Measurements from ENCODE around the gene NOP10. TPM values are rescaled to one million over a fixed set of nuclear protein-coding genes. Genes with fewer than 3 reads are reported as not detected.
A peak's percentile ranks its signal among the peaks of the same experiment; 100 is the strongest.

The NOP10 gene
- total RNA-seq, 2 donors from 2014 or later = 193 to 207 TPM

GRCh38 chr15:34367101-34368081 is 24.5 kb upstream of the NOP10 start, which contains the start of gene LPCAT4:
Gene LPCAT4 (minus strand): TSS chr15:34367196. CDS start chr15:34367100, 96 bp downstream.
- Mint-ChIP-seq H3K4me3 (peak within 1 kb of the TSS; percentile 94), H3K4me1 (peaks cover 13% of the 10 kb centered on the region), H3K9me3 (peaks cover 5% of the 10 kb centered on the region), H3K36me3 (ENCODE audit: low read depth) (peaks cover 8% of the 10 kb centered on the region), H3K27ac (peak within 1 kb of the TSS; percentile 97), H3K27me3 (ENCODE audit: insufficient read depth) (peaks cover 4% of the 10 kb centered on the region)
- 0 to 1% methylated on average over 22 to 80 of the region's 80 CpGs for WGBS, 2 experiments (ENCODE audit: insufficient coverage in 1 of 2, insufficient read length in 1 of 2)
- peaks cover 5% of the 10 kb centered on the region for H3K4me1 ChIP-seq (ENCODE audit: control insufficient read depth, insufficient read depth, low read length)
- H3K9me3 ChIP-seq (ENCODE audit: control insufficient read depth, low read length) = peaks cover 7% of the 10 kb centered on the region
- H3K9ac ChIP-seq (ENCODE audit: extremely low read depth, low read length, poor library complexity, severe bottlenecking) = peak within 1 kb of the TSS; percentile 57
- peak; percentile 93 for DNase-seq
- peak within 1 kb of the TSS; percentile 96 for H3K27ac ChIP-seq (ENCODE audit: low read depth, low read length)
- H3K36me3 ChIP-seq (ENCODE audit: control insufficient read depth, insufficient read depth, low read length) = peaks cover 12% of the 10 kb centered on the region
- TF ChIP-seq CTCF (conservative IDR thresholded peaks at IDR 0.05) = peak; percentile 95
- peak within 1 kb of the TSS; percentile 78 for H3K4me3 ChIP-seq (ENCODE audit: low read length)
- no peaks in the 10 kb centered on the region for H3K27me3 ChIP-seq (ENCODE audit: control insufficient read depth, insufficient read depth, low read length, poor library complexity, severe bottlenecking)

- H3K9ac ChIP-seq (ENCODE audit: extremely low read depth, low read length, poor library complexity, severe bottlenecking) = peak overlapping the region; percentile 25
- peaks cover 2% of the 10 kb centered on the region for H3K9me3 ChIP-seq (ENCODE audit: control insufficient read depth, low read length)
- peak overlapping the region; percentile 94 for H3K4me3 Mint-ChIP-seq
- H3K4me1 ChIP-seq (ENCODE audit: control insufficient read depth, insufficient read depth, low read length) = peaks cover 5% of the 10 kb centered on the region
- no peak for TF ChIP-seq CTCF (conservative IDR thresholded peaks at IDR 0.05)
- H3K4me3 ChIP-seq (ENCODE audit: low read length) = peak overlapping the region; percentile 78
- H3K27me3 Mint-ChIP-seq (ENCODE audit: insufficient read depth) = peaks cover 4% of the 10 kb centered on the region
- peaks cover 14% of the 10 kb centered on the region for H3K36me3 Mint-ChIP-seq (ENCODE audit: low read depth)
- WGBS, 2 experiments (ENCODE audit: insufficient coverage in 1 of 2, insufficient read length in 1 of 2) = 0% methylated on average over 9 to 27 of the region's 37 CpGs
- H3K27ac ChIP-seq (ENCODE audit: low read depth, low read length) = no peak overlapping the region
- DNase-seq = peak; percentile 94
- H3K9me3 Mint-ChIP-seq = peaks cover 1% of the 10 kb centered on the region
- peak overlapping the region; percentile 95 for H3K27ac Mint-ChIP-seq
- H3K36me3 ChIP-seq (ENCODE audit: control insufficient read depth, insufficient read depth, low read length) = peaks cover 12% of the 10 kb centered on the region
- H3K4me1 Mint-ChIP-seq = peaks cover 13% of the 10 kb centered on the region
- H3K27me3 ChIP-seq (ENCODE audit: control insufficient read depth, insufficient read depth, low read length, poor library complexity, severe bottlenecking) = no peaks in the 10 kb centered on the region
Observed at GRCh38 chr15:34366271-34367065, 23.5 kb upstream of the NOP10 start.

- Mint-ChIP-seq H3K27ac (peak overlapping the region; percentile 67), H3K4me3 (peak overlapping the region; percentile 94), H3K9me3 (no peaks in the 10 kb centered on the region), H3K4me1 (peaks cover 13% of the 10 kb centered on the region), H3K27me3 (ENCODE audit: insufficient read depth) (peaks cover 4% of the 10 kb centered on the region), H3K36me3 (ENCODE audit: low read depth) (peaks cover 20% of the 10 kb centered on the region)
- no peak for DNase-seq
- 40 to 60% methylated on average over 3 to 5 of the region's 5 CpGs for WGBS, 2 experiments (ENCODE audit: insufficient coverage in 1 of 2, insufficient read length in 1 of 2)
- Histone ChIP-seq H3K9ac (ENCODE audit: extremely low read depth, low read length, poor library complexity, severe bottlenecking) (no peak overlapping the region), H3K36me3 (ENCODE audit: control insufficient read depth, insufficient read depth, low read length) (peaks cover 15% of the 10 kb centered on the region), H3K4me1 (ENCODE audit: control insufficient read depth, insufficient read depth, low read length) (peaks cover 5% of the 10 kb centered on the region), H3K27me3 (ENCODE audit: control insufficient read depth, insufficient read depth, low read length, poor library complexity, severe bottlenecking) (no peaks in the 10 kb centered on the region), H3K27ac (ENCODE audit: low read depth, low read length) (no peak overlapping the region), H3K9me3 (ENCODE audit: control insufficient read depth, low read length) (no peaks in the 10 kb centered on the region), H3K4me3 (ENCODE audit: low read length) (peak overlapping the region; percentile 78)
- no peak for TF ChIP-seq CTCF (conservative IDR thresholded peaks at IDR 0.05)
Observed at GRCh38 chr15:34365836-34366235, 22.9 kb upstream of the NOP10 start.

Measured in endodermal cell (in vitro differentiated cells).